Nephron (organoid): ENCODE measurements around the gene NEK7.

ENCODE experiments used
- H3K27ac Mint-ChIP-seq, 3 experiments: 2 replicates each; pipeline ENCODE4 v1.8.0; 2020; ENCODE audit warnings: mixed read lengths in 3 of 3, mild to moderate bottlenecking in 2 of 3, moderate library complexity in 1 of 3
- H3K27me3 Mint-ChIP-seq: 2 replicates; pipeline ENCODE4 v1.8.0; 2021; ENCODE audit warnings: low read depth, mild to moderate bottlenecking, moderate library complexity, mixed read lengths
- H3K36me3 Mint-ChIP-seq: 2 replicates; pipeline ENCODE4 v1.8.0; 2020; ENCODE audit warnings: low read depth, mixed read lengths
- H3K4me1 Mint-ChIP-seq: 2 replicates; pipeline ENCODE4 v1.8.0; 2020; ENCODE audit warnings: mixed read lengths
- H3K4me3 Mint-ChIP-seq, 3 experiments: 2 replicates each; pipeline ENCODE4 v1.8.0; 2020; ENCODE audit warnings: mild to moderate bottlenecking in 3 of 3, mixed read lengths in 3 of 3, moderate library complexity in 2 of 3
- H3K9me3 Mint-ChIP-seq: 2 replicates; pipeline ENCODE4 v1.8.0; 2020; ENCODE audit warnings: mixed read lengths
- TF ChIP-seq, protein P1 (sequence below), 3 experiments: fragments of 200-600 bp; sonication (generic); IDR thresholded peaks; one replicate each; pipeline ENCODE4 v1.5.0; 2021; ENCODE audit warnings: antibody characterized with exemption in 3 of 3; ENCODE audit not compliant: unreplicated experiment in 3 of 3

Gene NEK7

DNA sequence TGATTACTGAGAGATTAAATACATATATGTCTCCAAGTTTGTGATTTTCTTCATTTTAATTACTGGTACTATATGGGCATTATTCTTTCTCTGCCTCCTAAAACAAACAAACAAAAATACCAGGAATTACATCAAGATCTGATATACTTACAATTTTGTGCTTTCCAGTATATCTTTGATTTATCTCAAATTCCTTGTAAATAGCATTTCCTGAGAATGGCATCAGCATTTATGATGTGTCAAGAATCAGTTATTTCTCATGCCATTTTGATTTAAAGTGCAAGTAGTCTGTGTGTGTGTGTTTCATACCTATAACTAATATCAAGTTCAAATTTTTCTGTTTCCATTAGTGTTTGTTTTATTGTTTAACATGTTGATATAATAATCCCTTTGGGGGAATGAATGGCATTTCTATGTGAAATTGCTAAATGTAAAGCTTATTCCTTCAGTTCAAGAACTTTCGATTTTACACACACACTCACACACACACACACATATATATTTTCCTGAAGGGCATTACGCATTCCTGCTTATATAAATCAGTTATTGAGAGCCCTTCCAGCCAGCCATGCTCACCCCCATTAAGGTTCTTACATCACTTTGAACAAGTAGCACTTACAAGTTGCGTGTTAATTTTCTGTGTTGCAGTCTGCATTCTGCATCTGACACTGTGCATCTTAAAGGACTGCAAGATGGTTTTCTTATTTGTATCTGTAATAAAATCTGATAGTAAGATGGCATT, 102.7 kb downstream of the NEK7 start:
- Mint-ChIP-seq H3K27ac (no peak overlapping the region), H3K4me1 (peaks cover 6% of the 10 kb centered on the region), H3K9me3 (no peaks in the 10 kb centered on the region), H3K27me3 (no peaks in the 10 kb centered on the region), H3K36me3 (no peaks in the 10 kb centered on the region), H3K4me3 (no peak overlapping the region)
- TF ChIP-seq, protein P1, sequence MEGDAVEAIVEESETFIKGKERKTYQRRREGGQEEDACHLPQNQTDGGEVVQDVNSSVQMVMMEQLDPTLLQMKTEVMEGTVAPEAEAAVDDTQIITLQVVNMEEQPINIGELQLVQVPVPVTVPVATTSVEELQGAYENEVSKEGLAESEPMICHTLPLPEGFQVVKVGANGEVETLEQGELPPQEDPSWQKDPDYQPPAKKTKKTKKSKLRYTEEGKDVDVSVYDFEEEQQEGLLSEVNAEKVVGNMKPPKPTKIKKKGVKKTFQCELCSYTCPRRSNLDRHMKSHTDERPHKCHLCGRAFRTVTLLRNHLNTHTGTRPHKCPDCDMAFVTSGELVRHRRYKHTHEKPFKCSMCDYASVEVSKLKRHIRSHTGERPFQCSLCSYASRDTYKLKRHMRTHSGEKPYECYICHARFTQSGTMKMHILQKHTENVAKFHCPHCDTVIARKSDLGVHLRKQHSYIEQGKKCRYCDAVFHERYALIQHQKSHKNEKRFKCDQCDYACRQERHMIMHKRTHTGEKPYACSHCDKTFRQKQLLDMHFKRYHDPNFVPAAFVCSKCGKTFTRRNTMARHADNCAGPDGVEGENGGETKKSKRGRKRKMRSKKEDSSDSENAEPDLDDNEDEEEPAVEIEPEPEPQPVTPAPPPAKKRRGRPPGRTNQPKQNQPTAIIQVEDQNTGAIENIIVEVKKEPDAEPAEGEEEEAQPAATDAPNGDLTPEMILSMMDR (IDR thresholded peaks at IDR 0.05; ENCODE audit: unreplicated experiment in 3 of 3): no peak

DNA sequence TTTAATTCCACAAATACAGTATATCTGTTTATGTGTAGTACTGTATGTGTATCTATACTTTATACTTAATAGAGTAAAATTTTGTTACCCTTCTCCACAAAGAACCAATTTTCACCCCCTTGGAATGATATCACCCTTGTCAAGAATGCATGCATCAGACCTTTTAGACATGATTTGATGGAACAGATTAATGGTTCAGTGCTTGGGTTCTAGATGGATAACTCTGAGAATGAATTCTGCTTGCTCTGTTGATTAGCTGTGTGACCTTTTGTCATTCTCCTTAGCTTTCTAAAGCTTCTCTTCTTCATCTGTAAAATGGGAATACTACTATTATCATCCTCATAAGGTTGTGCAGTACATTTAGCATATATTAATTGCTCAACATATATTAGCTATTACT, 105.1 kb downstream of the NEK7 start:
- TF ChIP-seq, protein P1 (IDR thresholded peaks at IDR 0.05; ENCODE audit: unreplicated experiment in 3 of 3): no peak

DNA sequence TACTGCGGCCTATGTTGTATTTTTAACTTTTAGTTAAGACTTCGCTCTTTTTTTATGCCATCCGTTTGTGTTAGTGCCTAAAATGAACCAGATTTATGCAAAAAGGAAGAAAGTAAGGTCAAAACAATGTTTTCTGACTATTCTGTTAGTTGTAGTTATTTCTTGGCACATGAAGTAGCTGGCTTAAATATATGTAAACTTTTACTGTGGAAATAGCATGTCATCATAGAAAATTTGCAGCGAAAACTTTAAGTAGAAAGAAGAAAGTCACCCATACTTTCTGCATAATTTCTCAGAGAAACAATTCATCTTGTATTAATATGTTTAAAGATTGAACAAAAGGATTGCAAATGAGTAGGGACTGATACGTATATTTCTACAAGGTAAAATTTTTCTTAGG, 106.4 kb downstream of the NEK7 start:
- Mint-ChIP-seq H3K36me3 (peaks cover 3% of the 10 kb centered on the region), H3K9me3 (no peaks in the 10 kb centered on the region), H3K4me3 (no peak overlapping the region), H3K27ac (peak overlapping the region; percentile 10 to 19 (median 18)), H3K4me1 (peaks cover 6% of the 10 kb centered on the region), H3K27me3 (no peaks in the 10 kb centered on the region)
- TF ChIP-seq, protein P1 (IDR thresholded peaks at IDR 0.05; ENCODE audit: unreplicated experiment in 3 of 3): no peak

More for the DNA sequence above, 105.1 kb downstream of the NEK7 start:
- Mint-ChIP-seq H3K4me1 (peaks cover 6% of the 10 kb centered on the region), H3K36me3 (peaks cover 3% of the 10 kb centered on the region), H3K27ac (no peak overlapping the region), H3K27me3 (no peaks in the 10 kb centered on the region), H3K9me3 (no peaks in the 10 kb centered on the region), H3K4me3 (no peak overlapping the region)

DNA sequence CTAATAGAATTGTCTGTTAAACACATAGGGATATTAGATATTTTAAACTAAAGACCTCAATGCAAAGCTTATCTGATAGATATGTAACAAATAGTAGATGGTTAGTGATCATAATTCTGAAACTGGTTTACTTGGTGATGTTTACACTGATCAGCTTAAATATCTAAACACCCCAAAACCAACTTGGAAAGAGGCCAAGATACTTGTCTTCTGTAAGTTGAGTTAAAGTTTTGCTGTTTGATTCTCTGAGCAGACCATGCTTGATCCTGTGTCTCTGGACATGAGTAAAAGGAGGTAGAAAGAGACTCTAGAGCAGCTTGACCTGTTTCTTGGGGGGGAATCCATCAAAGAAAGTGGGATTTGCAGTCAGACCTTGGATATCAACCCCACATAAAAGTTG, 107.5 kb downstream of the NEK7 start:
- TF ChIP-seq, protein P1 (IDR thresholded peaks at IDR 0.05; ENCODE audit: unreplicated experiment in 3 of 3): no peak

DNA sequence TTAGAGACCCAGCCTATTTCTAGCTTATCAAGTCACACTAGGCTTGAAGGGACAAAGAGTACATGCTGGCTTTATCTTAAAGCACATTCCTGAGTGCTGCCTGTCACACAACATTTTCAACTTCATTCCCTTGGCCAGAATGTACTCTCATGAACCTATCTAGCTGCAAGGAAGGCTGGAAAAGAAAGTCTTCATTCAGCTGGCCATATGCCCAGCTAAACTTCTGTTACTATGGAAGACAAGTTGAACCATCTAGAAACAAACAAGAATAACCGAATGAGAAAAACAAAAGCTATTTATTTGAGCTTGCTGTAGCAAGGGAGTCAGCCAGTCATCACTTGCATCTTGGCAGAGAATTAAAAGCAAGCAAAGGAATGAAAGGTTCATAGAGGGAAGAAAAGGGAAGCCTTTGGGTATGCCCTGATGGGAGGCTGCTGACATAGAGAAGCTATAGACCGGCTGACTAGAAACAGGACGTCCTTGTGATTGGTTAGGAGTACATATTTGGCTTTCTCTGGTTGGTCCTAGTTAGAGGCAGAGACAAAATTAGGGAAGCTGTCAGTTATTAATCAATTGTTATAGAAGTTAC, 108.4 kb downstream of the NEK7 start:
- TF ChIP-seq, protein P1 (IDR thresholded peaks at IDR 0.05; ENCODE audit: unreplicated experiment in 3 of 3): no peak
- peaks cover 4% of the 10 kb centered on the region for H3K4me1 Mint-ChIP-seq
- H3K9me3 Mint-ChIP-seq: no peaks in the 10 kb centered on the region
- no peaks in the 10 kb centered on the region for H3K27me3 Mint-ChIP-seq
- peaks cover 3% of the 10 kb centered on the region for H3K36me3 Mint-ChIP-seq
- no peak overlapping the region for H3K27ac Mint-ChIP-seq
- H3K4me3 Mint-ChIP-seq: no peak overlapping the region

More for the DNA sequence above, 107.5 kb downstream of the NEK7 start:
- peaks cover 6% of the 10 kb centered on the region for H3K4me1 Mint-ChIP-seq
- no peak overlapping the region for H3K4me3 Mint-ChIP-seq
- no peaks in the 10 kb centered on the region for H3K9me3 Mint-ChIP-seq
- H3K36me3 Mint-ChIP-seq: peaks cover 3% of the 10 kb centered on the region
- no peak overlapping the region for H3K27ac Mint-ChIP-seq
- no peaks in the 10 kb centered on the region for H3K27me3 Mint-ChIP-seq

DNA sequence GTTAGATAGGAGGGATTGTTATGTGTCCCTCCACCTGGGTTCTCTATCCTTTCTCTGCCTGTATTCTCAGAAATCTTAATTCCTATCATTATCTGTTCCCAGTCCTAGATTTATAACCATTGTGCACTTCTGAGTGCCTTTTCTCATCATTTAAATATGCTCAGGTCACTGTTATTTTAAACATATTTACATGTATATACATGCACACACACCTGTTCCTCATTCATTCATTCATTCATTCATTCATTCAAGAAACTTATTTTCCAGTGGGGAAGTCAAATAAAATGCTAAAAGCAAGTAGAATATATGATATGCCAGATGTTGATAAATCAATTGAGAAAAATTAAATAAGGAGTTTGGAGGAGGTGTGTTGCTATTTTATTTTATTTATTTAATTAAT, 110.3 kb downstream of the NEK7 start:
- Mint-ChIP-seq H3K4me1 (no peaks in the 10 kb centered on the region), H3K36me3 (peaks cover 7% of the 10 kb centered on the region), H3K27ac (no peak overlapping the region), H3K27me3 (no peaks in the 10 kb centered on the region), H3K4me3 (no peak overlapping the region), H3K9me3 (no peaks in the 10 kb centered on the region)
- TF ChIP-seq, protein P1 (IDR thresholded peaks at IDR 0.05; ENCODE audit: unreplicated experiment in 3 of 3): no peak
